Mesenchymal stem cell (in vitro differentiated cells and primary cell): Measurements from ENCODE around the gene ZDHHC14.
"Not testable (repeated sequence)": the region's sequence is repeated elsewhere in the genome, so short reads cannot be mapped to it uniquely, and the experiment has no call there.

Experiments
- DNase-seq: peaks from one replicate; pipeline ENCODE4 v3.0.0-alpha.2; 2013
- H2AFZ ChIP-seq: one replicate; pipeline ENCODE4 v1.6.1; 2013; ENCODE audit warnings: low read depth, mild to moderate bottlenecking, control low read depth, inconsistent platforms, low read length, moderate library complexity
- H2AK5ac ChIP-seq: 2 replicates; pipeline ENCODE4 v1.6.1; 2013; ENCODE audit warnings: low read length, moderate library complexity, mild to moderate bottlenecking, inconsistent platforms; ENCODE audit not compliant: severe bottlenecking
- H2BK120ac ChIP-seq: one replicate; pipeline ENCODE4 v1.6.1; 2013; ENCODE audit warnings: low read depth, mild to moderate bottlenecking, inconsistent platforms, low read length, moderate library complexity
- H2BK12ac ChIP-seq, 2 experiments: one replicate each; pipeline ENCODE4 v1.6.1; 2013; ENCODE audit warnings: inconsistent platforms in 2 of 2, low read length in 2 of 2, mild to moderate bottlenecking in 2 of 2, moderate library complexity in 2 of 2, control low read depth in 1 of 2
- H2BK15ac ChIP-seq: one replicate; pipeline ENCODE4 v1.6.1; 2013; ENCODE audit warnings: mild to moderate bottlenecking, low read depth, inconsistent platforms; ENCODE audit not compliant: poor library complexity, severe bottlenecking
- H2BK5ac ChIP-seq: 2 replicates; pipeline ENCODE4 v1.6.1; 2013; ENCODE audit warnings: low read depth, mild to moderate bottlenecking, low read length, control low read depth, inconsistent platforms; ENCODE audit not compliant: poor library complexity, severe bottlenecking
- H3K14ac ChIP-seq, 2 experiments: one replicate each; pipeline ENCODE4 v1.6.1; 2013; ENCODE audit warnings: inconsistent platforms in 2 of 2, low read length in 2 of 2, control low read depth in 1 of 2, mild to moderate bottlenecking in 1 of 2, moderate library complexity in 1 of 2
- H3K18ac ChIP-seq, 2 experiments: one replicate each; pipeline ENCODE4 v1.6.1; 2013; ENCODE audit warnings: inconsistent platforms in 2 of 2, low read length in 2 of 2, control low read depth in 1 of 2, low read depth in 1 of 2, mild to moderate bottlenecking in 1 of 2
- H3K23ac ChIP-seq, 2 experiments: one replicate each; pipeline ENCODE4 v1.6.1; 2013; ENCODE audit warnings: inconsistent platforms in 2 of 2, low read length in 2 of 2, mild to moderate bottlenecking in 2 of 2, moderate library complexity in 2 of 2, control low read depth in 1 of 2
- H3K27ac ChIP-seq: 2 replicates; pipeline ENCODE4 v1.5.1; 2013; ENCODE audit warnings: mild to moderate bottlenecking, moderate library complexity, low read length, control low read depth, inconsistent platforms; ENCODE audit not compliant: poor library complexity, severe bottlenecking
- H3K27me3 ChIP-seq, 2 experiments: 2 replicates each; pipeline versions ENCODE4 v1.6.1 to v1.7.0; 2013; ENCODE audit warnings: low read length in 2 of 2, mild to moderate bottlenecking in 2 of 2, moderate library complexity in 2 of 2, control low read depth in 1 of 2, inconsistent platforms in 1 of 2; ENCODE audit not compliant: control insufficient read depth in 1 of 2, insufficient read depth in 1 of 2
- H3K36me3 ChIP-seq, 2 experiments: 2 replicates each; pipeline versions ENCODE4 v1.6.1 to v1.7.0; 2013; ENCODE audit warnings: low read length in 2 of 2, control low read depth in 1 of 2, inconsistent platforms in 1 of 2, low read depth in 1 of 2, mild to moderate bottlenecking in 1 of 2; ENCODE audit not compliant: insufficient read depth in 2 of 2, control insufficient read depth in 1 of 2
- H3K4ac ChIP-seq, 2 experiments: one replicate each; pipeline ENCODE4 v1.6.1; 2013; ENCODE audit warnings: inconsistent platforms in 2 of 2, low read length in 2 of 2, mild to moderate bottlenecking in 2 of 2, moderate library complexity in 2 of 2, control low read depth in 1 of 2, low read depth in 1 of 2
- H3K4me1 ChIP-seq: 2 replicates; pipeline ENCODE4 v1.6.1; 2013; ENCODE audit warnings: low read depth, low read length, control low read depth; ENCODE audit not compliant: control insufficient read depth, insufficient read depth
- H3K4me2 ChIP-seq: 2 replicates; pipeline ENCODE4 v1.6.1; 2013; ENCODE audit warnings: low read length, mild to moderate bottlenecking, inconsistent platforms; ENCODE audit not compliant: poor library complexity, severe bottlenecking
- H3K4me3 ChIP-seq, 2 experiments: 2 replicates each; pipeline versions ENCODE4 v1.5.1 to v1.7.0; 2013; ENCODE audit warnings: low read length in 2 of 2, mild to moderate bottlenecking in 2 of 2, control low read depth in 1 of 2, low read depth in 1 of 2; ENCODE audit not compliant: insufficient read depth in 1 of 2
- H3K79me1 ChIP-seq: replicated peaks from 2 replicates; pipeline ENCODE4 v1.6.1; 2013; ENCODE audit warnings: mild to moderate bottlenecking, control low read depth, low read length, inconsistent platforms; ENCODE audit not compliant: poor library complexity, severe bottlenecking
- H3K9ac ChIP-seq: 2 replicates; pipeline ENCODE4 v1.7.0; 2013; ENCODE audit warnings: mild to moderate bottlenecking, low read length, moderate library complexity
- H3K9me3 ChIP-seq: 2 replicates; pipeline ENCODE4 v1.7.0; 2013; ENCODE audit warnings: mild to moderate bottlenecking, low read length; ENCODE audit not compliant: control insufficient read depth
- H4K8ac ChIP-seq: one replicate; pipeline ENCODE4 v1.6.1; 2013; ENCODE audit warnings: inconsistent platforms, mild to moderate bottlenecking, low read length, moderate library complexity
- H4K91ac ChIP-seq: one replicate; pipeline ENCODE4 v1.6.1; 2013; ENCODE audit warnings: mild to moderate bottlenecking, low read length, inconsistent platforms
- WGBS: methylation state at CpG from one replicate; pipeline ENCODE4 v1.1.7; 2013; ENCODE audit warnings: mixed read lengths; 5-methylcytosine and 5-hydroxymethylcytosine counted together

Gene ZDHHC14

DNA sequence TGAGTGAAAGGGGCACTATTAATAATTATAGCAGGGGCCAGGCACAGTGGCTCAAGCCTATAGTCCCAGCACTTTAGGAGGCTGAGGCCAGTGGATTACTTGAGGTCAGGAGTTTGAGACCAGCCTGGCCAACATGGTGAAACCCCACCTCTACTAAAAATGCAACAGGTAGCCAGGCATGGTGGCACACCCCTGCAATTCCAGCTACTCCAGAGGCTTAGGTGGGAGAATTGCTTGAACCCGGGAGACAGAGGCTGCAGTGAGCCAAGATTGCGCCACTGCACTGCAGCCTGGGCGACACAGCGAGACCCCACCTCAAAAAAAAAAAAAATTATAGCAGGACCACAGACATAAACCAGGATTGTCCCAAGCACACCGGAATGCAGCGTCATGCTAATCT, 340.0 kb downstream of the ZDHHC14 start:
- H3K4ac ChIP-seq: not testable (repeated sequence)

GRCh38 chr6:157721426-157721825, 340.4 kb downstream of the ZDHHC14 start:
- Histone ChIP-seq H3K14ac (no peak overlapping the region), H2AK5ac (no peak overlapping the region), H3K27ac (no peak overlapping the region), H2AFZ (no peak overlapping the region), H2BK5ac (no peak overlapping the region), H4K91ac (no peak overlapping the region), H3K79me1 (no peaks in the 10 kb centered on the region), H3K4me3 (no peak overlapping the region), H3K9ac (no peak overlapping the region), H2BK15ac (no peak overlapping the region), H3K18ac (no peak overlapping the region), H2BK12ac (no peak overlapping the region), H3K23ac (no peak overlapping the region), H3K4me1 (peaks cover 4% of the 10 kb centered on the region), H3K36me3 (peaks cover 0 to 7% of the 10 kb centered on the region in 2 experiments), H3K9me3 (peaks cover 23% of the 10 kb centered on the region), H4K8ac (peak overlapping the region; percentile 56), H2BK120ac (no peak overlapping the region), H3K27me3 (peaks cover 0 to 3% of the 10 kb centered on the region in 2 experiments), H3K4ac (no peak overlapping the region), H3K4me2 (no peak overlapping the region)
- no peak for DNase-seq
- WGBS: 91% methylated on average over 18 of the region's 18 CpGs

More for the DNA sequence above, 340.0 kb downstream of the ZDHHC14 start:
- not testable (repeated sequence) for H3K14ac ChIP-seq, DNase-seq, H3K4me3 ChIP-seq, H3K27ac ChIP-seq, H3K79me1 ChIP-seq, H2AK5ac ChIP-seq, H2AFZ ChIP-seq, H3K36me3 ChIP-seq, H3K18ac ChIP-seq, H2BK12ac ChIP-seq, H3K9ac ChIP-seq, H2BK120ac ChIP-seq, H4K8ac ChIP-seq, H4K91ac ChIP-seq, H3K4me2 ChIP-seq, H3K23ac ChIP-seq, H3K27me3 ChIP-seq, H2BK15ac ChIP-seq, H2BK5ac ChIP-seq, H3K4me1 ChIP-seq
- 91% methylated on average over 6 of the region's 6 CpGs for WGBS
- peaks cover 21% of the 10 kb centered on the region for H3K9me3 ChIP-seq

DNA sequence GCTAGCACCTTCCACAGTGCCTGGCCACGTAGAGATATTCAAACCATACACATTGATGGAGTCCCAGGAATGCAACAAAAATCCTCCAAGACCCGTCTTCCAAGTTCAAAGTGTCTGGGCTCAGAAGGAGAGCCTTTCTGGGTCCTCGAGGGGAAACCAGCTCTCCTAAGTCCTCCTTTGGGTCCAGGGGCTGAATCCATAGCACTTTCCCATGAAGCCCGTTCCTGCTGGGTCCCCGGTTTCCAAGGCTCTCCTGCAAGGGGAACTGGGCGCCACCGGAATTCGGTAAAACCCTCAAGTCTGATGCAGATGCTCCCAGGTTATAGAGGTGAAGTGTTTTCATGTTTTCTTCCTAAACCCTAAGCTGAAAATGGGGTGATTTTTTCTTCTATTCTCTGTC, 340.8 kb downstream of the ZDHHC14 start:
- no peak overlapping the region for H3K4me2 ChIP-seq
- H2BK5ac ChIP-seq: no peak overlapping the region
- no peak overlapping the region for H3K27ac ChIP-seq
- no peak overlapping the region for H3K4ac ChIP-seq
- H2BK120ac ChIP-seq: no peak overlapping the region
- no peak overlapping the region for H2AFZ ChIP-seq
- H4K8ac ChIP-seq: no peak overlapping the region
- no peak overlapping the region for H3K9ac ChIP-seq
- H3K4me1 ChIP-seq: peaks cover 4% of the 10 kb centered on the region
- H4K91ac ChIP-seq: no peak overlapping the region
- no peak overlapping the region for H3K14ac ChIP-seq
- 86% methylated on average over 8 of the region's 8 CpGs for WGBS
- no peak overlapping the region for H3K4me3 ChIP-seq
- H3K27me3 ChIP-seq: peaks cover 0 to 3% of the 10 kb centered on the region in 2 experiments
- H3K18ac ChIP-seq: no peak overlapping the region
- DNase-seq: no peak
- H3K23ac ChIP-seq: no peak overlapping the region
- no peaks in the 10 kb centered on the region for H3K79me1 ChIP-seq
- no peak overlapping the region for H2BK15ac ChIP-seq
- no peak overlapping the region for H2AK5ac ChIP-seq
- no peak overlapping the region for H2BK12ac ChIP-seq
- peaks cover 23% of the 10 kb centered on the region for H3K9me3 ChIP-seq
- H3K36me3 ChIP-seq: peaks cover 0 to 7% of the 10 kb centered on the region in 2 experiments

DNA sequence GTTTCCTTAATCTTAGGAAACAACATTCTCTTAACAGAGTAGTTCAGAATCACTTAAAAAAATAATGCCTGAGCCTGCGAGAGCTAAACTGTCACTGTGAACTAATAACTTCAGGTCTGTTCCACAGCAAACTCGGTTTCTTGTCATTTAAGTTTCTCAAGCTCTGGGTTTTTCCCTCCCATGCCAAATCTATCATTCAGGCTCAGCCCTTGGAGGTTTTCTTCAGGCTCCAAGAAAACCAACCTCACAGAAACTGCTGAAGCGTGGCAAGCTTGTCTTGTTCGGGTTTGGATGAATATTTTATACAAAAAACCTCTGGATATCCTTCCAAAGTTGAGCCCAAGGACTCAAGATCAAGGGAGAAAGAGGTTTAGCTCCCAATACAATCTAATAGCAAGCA, 342.4 kb downstream of the ZDHHC14 start:
- no peak overlapping the region for H2BK15ac ChIP-seq
- no peak overlapping the region for H3K18ac ChIP-seq
- peak overlapping the region; percentile 19 for H3K9ac ChIP-seq
- H2AFZ ChIP-seq: no peak overlapping the region
- no peak overlapping the region for H2BK12ac ChIP-seq
- no peak overlapping the region for H3K27ac ChIP-seq
- peaks cover 0 to 7% of the 10 kb centered on the region in 2 experiments for H3K36me3 ChIP-seq
- WGBS: 75% methylated on average over 4 of the region's 4 CpGs
- H3K4me1 ChIP-seq: peaks cover 4% of the 10 kb centered on the region
- no peak overlapping the region for H3K4me2 ChIP-seq
- H2BK5ac ChIP-seq: no peak overlapping the region
- no peak overlapping the region for H2BK120ac ChIP-seq
- no peak overlapping the region for H3K4ac ChIP-seq
- peaks cover 0 to 3% of the 10 kb centered on the region in 2 experiments for H3K27me3 ChIP-seq
- H2AK5ac ChIP-seq: no peak overlapping the region
- H3K23ac ChIP-seq: no peak overlapping the region
- H3K14ac ChIP-seq: no peak overlapping the region
- no peaks in the 10 kb centered on the region for H3K79me1 ChIP-seq
- DNase-seq: no peak
- H3K9me3 ChIP-seq: peaks cover 23% of the 10 kb centered on the region
- no peak overlapping the region for H4K8ac ChIP-seq
- no peak overlapping the region for H3K4me3 ChIP-seq
- no peak overlapping the region for H4K91ac ChIP-seq
